Measurements from ENCODE around the gene MRPS2. TPM values are rescaled to one million over a fixed set of nuclear protein-coding genes. Genes with fewer than 3 reads are reported as not detected.

Gene MRPS2
- total RNA-seq, 2 experiments from 2014 or later, result 56.4 to 57.4 TPM

- TF ChIP-seq CTCF (IDR thresholded peaks at IDR 0.05), result no peak
- intact Hi-C loops (cut with micrococcal nuclease), result no loop called here
- no peaks in the 10 kb centered on the region for H3K36me3 Mint-ChIP-seq (ENCODE audit: low read depth)
- H3K4me1 Mint-ChIP-seq (ENCODE audit: low read depth), result no peaks in the 10 kb centered on the region
- ChIA-PET POLR2A (no interaction called here), CTCF (no interaction called here)
- DNase-seq, result no peak
- H3K27me3 Mint-ChIP-seq, result peaks cover 12% of the 10 kb centered on the region
- no peak within 1 kb of the TSS for H3K4me3 Mint-ChIP-seq
- ATAC-seq, result no peak
- no peak within 1 kb of the TSS for H3K27ac Mint-ChIP-seq
- no peaks in the 10 kb centered on the region for H3K9me3 Mint-ChIP-seq
These were observed 20.6 kb downstream of the MRPS2 start, which contains the start of gene LCN1 for GRCh38 chr9:135520916-135521607. Gene LCN1, plus strand, starts transcription at chr9:135521440. Its CDS starts 58 bp downstream, at chr9:135521498.

GRCh38 chr9:135521608-135522095 lies 21.2 kb downstream of the MRPS2 start:
- no peak for TF ChIP-seq CTCF (IDR thresholded peaks at IDR 0.05)
- DNase-seq, result no peak
- no peak for ATAC-seq
- intact Hi-C loops (cut with micrococcal nuclease), result no loop called here
- Mint-ChIP-seq H3K36me3 (ENCODE audit: low read depth) (no peaks in the 10 kb centered on the region), H3K9me3 (no peaks in the 10 kb centered on the region), H3K27ac (no peak overlapping the region), H3K4me1 (ENCODE audit: low read depth) (no peaks in the 10 kb centered on the region), H3K27me3 (peaks cover 12% of the 10 kb centered on the region), H3K4me3 (no peak overlapping the region)
- POLR2A ChIA-PET, result no interaction called here
- CTCF ChIA-PET, result no interaction called here

- no peak overlapping the region for H3K4me3 Mint-ChIP-seq
- no peak overlapping the region for H3K27ac Mint-ChIP-seq
- no peak for DNase-seq
- no peak for TF ChIP-seq CTCF (IDR thresholded peaks at IDR 0.05)
- no peaks in the 10 kb centered on the region for H3K36me3 Mint-ChIP-seq (ENCODE audit: low read depth)
- intact Hi-C loops (cut with micrococcal nuclease), result no loop called here
- CTCF ChIA-PET, result no interaction called here
- H3K4me1 Mint-ChIP-seq (ENCODE audit: low read depth), result no peaks in the 10 kb centered on the region
- H3K27me3 Mint-ChIP-seq, result peaks cover 12% of the 10 kb centered on the region
- no peaks in the 10 kb centered on the region for H3K9me3 Mint-ChIP-seq
- no peak for ATAC-seq
- POLR2A ChIA-PET, result no interaction called here
These were observed 21.8 kb downstream of the MRPS2 start for GRCh38 chr9:135522137-135522877.

GRCh38 chr9:135522931-135523330 lies 22.4 kb downstream of the MRPS2 start:
- intact Hi-C loops (cut with micrococcal nuclease), result no loop called here
- TF ChIP-seq CTCF (IDR thresholded peaks at IDR 0.05), result no peak
- no peak for ATAC-seq
- Mint-ChIP-seq H3K4me3 (no peak overlapping the region), H3K27ac (no peak overlapping the region), H3K4me1 (ENCODE audit: low read depth) (no peaks in the 10 kb centered on the region), H3K27me3 (peaks cover 9% of the 10 kb centered on the region), H3K9me3 (no peaks in the 10 kb centered on the region), H3K36me3 (ENCODE audit: low read depth) (no peaks in the 10 kb centered on the region)
- DNase-seq, result no peak
- ChIA-PET POLR2A (no interaction called here), CTCF (no interaction called here)

GRCh38 chr9:135523521-135524129 lies 23.1 kb downstream of the MRPS2 start:
- ChIA-PET POLR2A (no interaction called here), CTCF (no interaction called here)
- Mint-ChIP-seq H3K4me1 (ENCODE audit: low read depth) (no peaks in the 10 kb centered on the region), H3K36me3 (ENCODE audit: low read depth) (no peaks in the 10 kb centered on the region), H3K27ac (no peak overlapping the region), H3K27me3 (peaks cover 4% of the 10 kb centered on the region), H3K4me3 (no peak overlapping the region), H3K9me3 (no peaks in the 10 kb centered on the region)
- ATAC-seq (no peak), DNase-seq (no peak)
- no peak for TF ChIP-seq CTCF (IDR thresholded peaks at IDR 0.05)
- intact Hi-C loops (cut with micrococcal nuclease), result no loop called here
